ENCODE results near the gene DNER. TPM values are rescaled to one million over a fixed set of nuclear protein-coding genes. Genes with fewer than 3 reads are reported as not detected.

DNER gene
- total and polyA plus RNA-seq, 2 of the 4 experiments (the other 2 are of a cell fraction), result under 0.01 to 0.14 TPM

GRCh38 chr2:229412686-229413085 is 301.7 kb downstream of the DNER start:
- intact Hi-C loops (cut with micrococcal nuclease) (no loop called here), in situ Hi-C loops (cut with MboI; ENCODE audit: low sequenced_read_pairs) (no loop called here), dilution Hi-C loops (cut with HindIII; ENCODE audit: low sequenced_read_pairs, unreplicated experiment) (no loop called here)
- Histone ChIP-seq H4K8ac (ENCODE audit: low read depth in 2 of 2, low read length in 2 of 2) (no peak overlapping the region), H3K27ac (ENCODE audit: insufficient read depth, low read length) (no peak overlapping the region), H2BK120ac (ENCODE audit: low read depth, low read length) (no peak overlapping the region), H2AK5ac (ENCODE audit: low read depth, low read length) (no peak overlapping the region; the same call in 1 of the 2 replicates), H2AK9ac (replicated peaks; ENCODE audit: low read depth, low read length, poor library complexity) (no peak overlapping the region), H4K20me1 (ENCODE audit: insufficient read depth, low read length) (no peaks in the 10 kb centered on the region), H4K91ac (ENCODE audit: insufficient read depth, low read depth, low read length) (no peak overlapping the region), H3K23ac (ENCODE audit: low read depth, low read length) (no peak overlapping the region), H3K4me1 (ENCODE audit: control insufficient read depth, insufficient read depth, low read length) (peaks cover 16% of the 10 kb centered on the region), H3K27me3 (ENCODE audit: control insufficient read depth, insufficient read depth, low read length) (no peaks in the 10 kb centered on the region), H3K56ac (ENCODE audit: extremely low read depth, insufficient read depth, low read length) (no peak overlapping the region), H4K5ac (ENCODE audit: low read depth, low read length) (no peak overlapping the region; the same call in 1 of the 2 replicates), H3K18ac (ENCODE audit: low read depth, low read length) (no peak overlapping the region; the same call in 1 of the 2 replicates), H3K9me1 (ENCODE audit: insufficient read depth, low read length) (peaks cover 8% of the 10 kb centered on the region; the same call in 1 of the 2 replicates), H3K36me3 (ENCODE audit: control insufficient read depth, insufficient read depth, low read length) (no peaks in the 10 kb centered on the region), H2BK20ac (ENCODE audit: low read depth, low read length) (no peak overlapping the region), H3K9me3 (ENCODE audit: control insufficient read depth, insufficient read depth, low read length) (no peaks in the 10 kb centered on the region; the same call in 1 of the 2 replicates), H2BK15ac (ENCODE audit: low read depth, low read length) (no peak overlapping the region), H3K79me1 (ENCODE audit: low read depth in 1 of 2, low read length in 2 of 2) (no peaks in the 10 kb centered on the region), H3K4ac (ENCODE audit: low read depth, low read length) (no peak overlapping the region), H3K14ac (replicated peaks; ENCODE audit: low read depth, low read length) (no peak overlapping the region), H3K9ac (ENCODE audit: low read depth, low read length) (no peak overlapping the region), H2BK5ac (ENCODE audit: low read depth, low read length, poor library complexity, severe bottlenecking) (no peak overlapping the region), H2AFZ (replicated peaks; ENCODE audit: low read length, poor library complexity) (no peak overlapping the region), H3K4me3 (ENCODE audit: insufficient read depth, low read depth, low read length) (no peak overlapping the region), H3K4me2 (ENCODE audit: low read depth, low read length) (no peak overlapping the region)
- ChIA-PET CTCF (no interaction called here), POLR2A (ENCODE audit: unreplicated experiment) (no interaction called here)
- no peak for TF ChIP-seq POLR2A (IDR thresholded peaks at IDR 0.05; ENCODE audit: low read depth, low read length)
- WGBS, 2 experiments (ENCODE audit: extremely low coverage in 2 of 2, insufficient read length in 1 of 2), result 100% methylated on average over 1 of the region's 5 CpGs; no CpG with 5 or more reads in 1 of the 2 experiments
- no peak for ATAC-seq (ENCODE audit: low read depth)
- BruUV-seq (replicated peaks), result no TSS peak
- DNase-seq, result no peak

All from IMR-90 (cell line).